SU-DHL-6 (cell line): ENCODE measurements around the gene AFAP1.

Source experiments
- H2AFZ ChIP-seq: fragments of 200-600 bp; sonication (generic); 2 replicates; pipeline ENCODE4 v1.6.1; 2014; ENCODE audit warnings: low read depth, mild to moderate bottlenecking, moderate library complexity, mixed read lengths, antibody characterized with exemption, low read length; ENCODE audit not compliant: severe bottlenecking
- H3F3A ChIP-seq: fragments of 200-600 bp; shearing (Covaris generic); 2 replicates; pipeline ENCODE4 v1.6.0; 2016; ENCODE audit warnings: antibody characterized with exemption, mild to moderate bottlenecking; ENCODE audit not compliant: insufficient read depth
- H3K27ac ChIP-seq: fragments of 200-600 bp; sonication (generic); 2 replicates; pipeline ENCODE4 v1.5.1; 2016; ENCODE audit warnings: low read depth, mild to moderate bottlenecking, low read length, moderate library complexity, mixed read lengths
- H3K27me3 ChIP-seq: fragments of 200-600 bp; sonication (generic), shearing (Covaris generic); 2 replicates; pipeline ENCODE4 v1.6.0; 2014; ENCODE audit warnings: mild to moderate bottlenecking, low read length
- H3K36me3 ChIP-seq: fragments of 200-600 bp; sonication (generic); 2 replicates; pipeline ENCODE4 v1.6.1; 2014; ENCODE audit warnings: mild to moderate bottlenecking, low read length, mixed read lengths
- H3K4me2 ChIP-seq: fragments of 300-600, 200-600 bp; shearing (Covaris generic), sonication (generic); 2 replicates; pipeline ENCODE4 v1.6.0; 2014; ENCODE audit warnings: low read length, low read depth, mild to moderate bottlenecking; ENCODE audit not compliant: poor library complexity, severe bottlenecking
- H3K4me3 ChIP-seq: fragments of 200-600 bp; sonication (generic); 2 replicates; pipeline ENCODE4 v1.5.1; 2014; ENCODE audit warnings: antibody characterized with exemption, low read length, mild to moderate bottlenecking, mixed read lengths; ENCODE audit not compliant: insufficient read depth, poor library complexity, severe bottlenecking
- H3K79me2 ChIP-seq: fragments of 200-600 bp; sonication (generic); 2 replicates; pipeline ENCODE4 v1.6.1; 2014; ENCODE audit warnings: mild to moderate bottlenecking, low read length, moderate library complexity; ENCODE audit not compliant: insufficient read depth
- H3K9ac ChIP-seq: fragments of 200-600 bp; sonication (generic); 2 replicates; pipeline ENCODE4 v1.7.0; 2014; ENCODE audit warnings: mild to moderate bottlenecking, low read length
- H3K9me2 ChIP-seq: fragments of 200-600 bp; sonication (generic); replicated peaks from 2 replicates; pipeline ENCODE4 v1.6.1; 2014; ENCODE audit warnings: low read length; ENCODE audit not compliant: insufficient read depth
- H3K9me3 ChIP-seq: fragments of 200-600 bp; sonication (generic); 2 replicates; pipeline ENCODE4 v1.6.1; 2014; ENCODE audit warnings: low read length, mixed read lengths; ENCODE audit not compliant: insufficient read depth
- H4K20me1 ChIP-seq: fragments of 200-600 bp; sonication (generic); 2 replicates; pipeline ENCODE4 v1.6.1; 2014; ENCODE audit warnings: low read depth, mild to moderate bottlenecking, antibody characterized with exemption, low read length, moderate library complexity, mixed read lengths
- CTCF ChIP-seq: fragments of 200-600 bp; sonication (generic); IDR thresholded peaks from one replicate; pipeline ENCODE4 v1.5.1; 2017; ENCODE audit warnings: antibody characterized with exemption, mild to moderate bottlenecking, low read length, moderate library complexity; ENCODE audit not compliant: insufficient read depth, poor library complexity, severe bottlenecking
- EZH2phosphoT487 ChIP-seq: fragments of 200-600 bp; sonication (generic), shearing (Covaris generic); conservative IDR thresholded peaks from 2 replicates; pipeline ENCODE4 v1.6.1; 2018; ENCODE audit warnings: mild to moderate bottlenecking, antibody characterized with exemption, low read length, moderate library complexity, mixed read lengths

The AFAP1 gene

GRCh38 chr4:7938266-7938608, 1.4 kb downstream of the AFAP1 start:
- no peak overlapping the region for H3K4me3 ChIP-seq
- H3K9ac ChIP-seq: no peak overlapping the region

GRCh38 chr4:7937006-7937405, 2.7 kb downstream of the AFAP1 start:
- H3K36me3 ChIP-seq: no peaks in the 10 kb centered on the region
- H4K20me1 ChIP-seq: no peaks in the 10 kb centered on the region
- H3K9ac ChIP-seq: no peak overlapping the region
- H3K79me2 ChIP-seq: no peaks in the 10 kb centered on the region
- H3K4me2 ChIP-seq: no peak overlapping the region
- H3K9me2 ChIP-seq: no peaks in the 10 kb centered on the region
- no peak overlapping the region for H2AFZ ChIP-seq
- H3K9me3 ChIP-seq: no peaks in the 10 kb centered on the region
- no peaks in the 10 kb centered on the region for H3K27me3 ChIP-seq
- TF ChIP-seq EZH2phosphoT487 (no peak), CTCF (no peak)
- no peak overlapping the region for H3K27ac ChIP-seq
- no peak overlapping the region for H3K4me3 ChIP-seq
- no peaks in the 10 kb centered on the region for H3F3A ChIP-seq

More at GRCh38 chr4:7938266-7938608, 1.4 kb downstream of the AFAP1 start:
- Histone ChIP-seq H3K79me2 (no peaks in the 10 kb centered on the region), H3K4me2 (no peak overlapping the region), H3F3A (no peaks in the 10 kb centered on the region), H4K20me1 (no peaks in the 10 kb centered on the region), H3K27ac (no peak overlapping the region), H3K9me2 (no peaks in the 10 kb centered on the region), H3K9me3 (no peaks in the 10 kb centered on the region), H3K36me3 (no peaks in the 10 kb centered on the region), H3K27me3 (no peaks in the 10 kb centered on the region), H2AFZ (no peak overlapping the region)
- TF ChIP-seq EZH2phosphoT487 (no peak), CTCF (no peak)

- Histone ChIP-seq H4K20me1 (no peaks in the 10 kb centered on the region), H3K9me2 (no peaks in the 10 kb centered on the region), H3K4me2 (no peak overlapping the region), H3K79me2 (no peaks in the 10 kb centered on the region), H2AFZ (no peak overlapping the region), H3K9ac (no peak overlapping the region), H3K9me3 (no peaks in the 10 kb centered on the region), H3F3A (no peaks in the 10 kb centered on the region), H3K4me3 (no peak overlapping the region), H3K27me3 (no peaks in the 10 kb centered on the region), H3K27ac (no peak overlapping the region), H3K36me3 (no peaks in the 10 kb centered on the region)
- TF ChIP-seq CTCF (no peak), EZH2phosphoT487 (no peak)
These were observed 5.8 kb downstream of the AFAP1 start for GRCh38 chr4:7933651-7934510.
